SJSA1 (cell line): ENCODE measurements around the gene CTCF. TPM values are rescaled to one million over a fixed set of nuclear protein-coding genes. Genes with fewer than 3 reads are reported as not detected.
A peak's percentile ranks its signal among the peaks of the same experiment; 100 is the strongest.

ENCODE experiments used
- DNase-seq, 2 experiments: peaks; one replicate each; pipeline ENCODE4 v3.0.0-alpha.2; 2015 to 2020; ENCODE audit warnings: low spot score in 2 of 2, low read depth in 1 of 2
- H3K27ac ChIP-seq: fragments of 250-450 bp; sonication (Bioruptor Pico); 2 replicates; pipeline ENCODE4 v1.5.1; 2020; ENCODE audit warnings: mild to moderate bottlenecking, moderate library complexity
- H3K27me3 ChIP-seq: fragments of 250-450 bp; sonication (Bioruptor Pico); replicated peaks from 2 replicates; pipeline ENCODE4 v1.5.1; 2020; ENCODE audit warnings: mild to moderate bottlenecking, moderate library complexity
- H3K36me3 ChIP-seq: fragments of 250-450 bp; sonication (Bioruptor Pico); 2 replicates; pipeline ENCODE4 v1.5.1; 2020; ENCODE audit warnings: mild to moderate bottlenecking
- H3K4me1 ChIP-seq: fragments of 250-450 bp; sonication (Bioruptor Pico); replicated peaks from 2 replicates; pipeline ENCODE4 v1.6.1; 2021; ENCODE audit warnings: mild to moderate bottlenecking
- H3K4me3 ChIP-seq: fragments of 250-450 bp; sonication (Bioruptor Pico); 2 replicates; pipeline ENCODE4 v1.5.1; 2020; ENCODE audit warnings: mild to moderate bottlenecking
- H3K9me3 ChIP-seq: fragments of 250-450 bp; sonication (Bioruptor Pico); replicated peaks from 2 replicates; pipeline ENCODE4 v1.5.1; 2020; ENCODE audit warnings: mild to moderate bottlenecking
- total RNA-seq: library from RNA; depleted of rRNA; stranded (reverse); fragments of >200 nt; shearing (Covaris generic); gene quantifications from 2 replicates; pipeline ENCODE4 v1.2.3, GENCODE V29; 2014

CTCF gene
- total RNA-seq, 1 experiment from 2014 or later: 39.1 TPM

GRCh38 chr16:67666559-67667452 is 104.5 kb downstream of the CTCF start, which contains the start of the genes C16orf86 and ENKD1:
Gene C16orf86, plus strand, starts transcription at chr16:67666814. Its CDS starts 157 bp downstream, at chr16:67666971.
Gene ENKD1, minus strand, starts transcription at chr16:67666750. Its CDS starts 308 bp downstream, at chr16:67666442.
- 0 out of 2 replicates have a peak within 1 kb of the TSS, but pooled peaks have one; percentile 1 for H3K27ac ChIP-seq
- no peaks in the 10 kb centered on the region for H3K27me3 ChIP-seq
- H3K4me3 ChIP-seq: peak within 1 kb of the TSS; percentile 47
- no peaks in the 10 kb centered on the region for H3K36me3 ChIP-seq
- peaks cover 25% of the 10 kb centered on the region for H3K4me1 ChIP-seq
- DNase-seq: peak in 1 of 2 experiments; percentile 74
- peaks cover 2% of the 10 kb centered on the region; the same call in 1 of the 2 replicates for H3K9me3 ChIP-seq

- Histone ChIP-seq H3K27me3 (no peaks in the 10 kb centered on the region), H3K4me1 (peaks cover 25% of the 10 kb centered on the region), H3K36me3 (no peaks in the 10 kb centered on the region), H3K27ac (no peak overlapping the region), H3K9me3 (peaks cover 2% of the 10 kb centered on the region; the same call in 1 of the 2 replicates), H3K4me3 (no peak overlapping the region)
- DNase-seq: no peak
These were observed 105.1 kb downstream of the CTCF start for GRCh38 chr16:67667453-67667816.

GRCh38 chr16:67667817-67668494 is 105.6 kb downstream of the CTCF start:
- peaks cover 2% of the 10 kb centered on the region; the same call in 1 of the 2 replicates for H3K9me3 ChIP-seq
- no peaks in the 10 kb centered on the region for H3K36me3 ChIP-seq
- no peaks in the 10 kb centered on the region for H3K27me3 ChIP-seq
- H3K4me1 ChIP-seq: peaks cover 25% of the 10 kb centered on the region
- no peak overlapping the region for H3K27ac ChIP-seq
- no peak overlapping the region for H3K4me3 ChIP-seq
- peak; percentile 91 to 95 for DNase-seq

- peaks cover 25% of the 10 kb centered on the region for H3K4me1 ChIP-seq
- H3K27ac ChIP-seq: no peak overlapping the region
- DNase-seq: no peak
- no peaks in the 10 kb centered on the region for H3K36me3 ChIP-seq
- H3K9me3 ChIP-seq: peaks cover 2% of the 10 kb centered on the region; the same call in 1 of the 2 replicates
- no peaks in the 10 kb centered on the region for H3K27me3 ChIP-seq
- no peak overlapping the region for H3K4me3 ChIP-seq
These were observed 106.3 kb downstream of the CTCF start for GRCh38 chr16:67668495-67669157.

GRCh38 chr16:67669499-67670101 is 107.3 kb downstream of the CTCF start:
- peaks cover 2% of the 10 kb centered on the region; the same call in 1 of the 2 replicates for H3K9me3 ChIP-seq
- no peaks in the 10 kb centered on the region for H3K27me3 ChIP-seq
- H3K4me3 ChIP-seq: no peak overlapping the region
- no peaks in the 10 kb centered on the region for H3K36me3 ChIP-seq
- no peak for DNase-seq
- H3K4me1 ChIP-seq: peaks cover 25% of the 10 kb centered on the region
- no peak overlapping the region for H3K27ac ChIP-seq

- H3K9me3 ChIP-seq: no peaks in the 10 kb centered on the region
- no peak overlapping the region for H3K4me3 ChIP-seq
- no peak overlapping the region for H3K27ac ChIP-seq
- no peaks in the 10 kb centered on the region for H3K27me3 ChIP-seq
- no peaks in the 10 kb centered on the region for H3K36me3 ChIP-seq
- H3K4me1 ChIP-seq: peaks cover 10% of the 10 kb centered on the region
- DNase-seq: no peak
These were observed 110.0 kb downstream of the CTCF start for GRCh38 chr16:67672306-67672705.

- Histone ChIP-seq H3K36me3 (no peaks in the 10 kb centered on the region), H3K27ac (no peak overlapping the region), H3K9me3 (no peaks in the 10 kb centered on the region), H3K4me3 (no peak overlapping the region), H3K27me3 (no peaks in the 10 kb centered on the region), H3K4me1 (peaks cover 4% of the 10 kb centered on the region; the same call in 1 of the 2 replicates)
- DNase-seq: no peak
These were observed 110.7 kb downstream of the CTCF start for GRCh38 chr16:67672739-67673662.

GRCh38 chr16:67673712-67674580 is 111.6 kb downstream of the CTCF start:
- H3K4me3 ChIP-seq: no peak overlapping the region
- no peaks in the 10 kb centered on the region for H3K27me3 ChIP-seq
- no peaks in the 10 kb centered on the region for H3K36me3 ChIP-seq
- no peaks in the 10 kb centered on the region for H3K9me3 ChIP-seq
- no peaks in the 10 kb centered on the region for H3K4me1 ChIP-seq
- H3K27ac ChIP-seq: no peak overlapping the region
- DNase-seq: no peak

- Histone ChIP-seq H3K27ac (no peak overlapping the region), H3K9me3 (no peaks in the 10 kb centered on the region), H3K4me3 (no peak overlapping the region), H3K4me1 (no peaks in the 10 kb centered on the region), H3K27me3 (no peaks in the 10 kb centered on the region), H3K36me3 (no peaks in the 10 kb centered on the region)
- DNase-seq: no peak
These were observed 112.7 kb downstream of the CTCF start for GRCh38 chr16:67674851-67675578.

- no peaks in the 10 kb centered on the region for H3K36me3 ChIP-seq
- H3K27me3 ChIP-seq: no peaks in the 10 kb centered on the region
- H3K9me3 ChIP-seq: no peaks in the 10 kb centered on the region
- no peaks in the 10 kb centered on the region for H3K4me1 ChIP-seq
- no peak for DNase-seq
- H3K4me3 ChIP-seq: no peak overlapping the region
- H3K27ac ChIP-seq: no peak overlapping the region
These were observed 113.2 kb downstream of the CTCF start for GRCh38 chr16:67675579-67675935.

- Histone ChIP-seq H3K27ac (no peak overlapping the region), H3K9me3 (no peaks in the 10 kb centered on the region), H3K36me3 (no peaks in the 10 kb centered on the region), H3K27me3 (no peaks in the 10 kb centered on the region), H3K4me3 (no peak overlapping the region), H3K4me1 (no peaks in the 10 kb centered on the region)
- DNase-seq: no peak
These were observed 113.7 kb downstream of the CTCF start for GRCh38 chr16:67675999-67676398.
